Esophagus (tissue), 2 donors: Measurements from ENCODE around the gene TBC1D30. TPM values are rescaled to one million over a fixed set of nuclear protein-coding genes. Genes with fewer than 3 reads are reported as not detected.
"Not testable (repeated sequence)": the region's sequence is repeated elsewhere in the genome, so short reads cannot be mapped to it uniquely, and the experiment has no call there.

Experiments
- H3K27ac ChIP-seq, 2 donors: one replicate each; pipeline ENCODE4 v1.5.1; 2013; ENCODE audit warnings: low read depth in 2 of 2, mild to moderate bottlenecking in 2 of 2, inconsistent platforms in 1 of 2, low read length in 1 of 2, moderate library complexity in 1 of 2
- H3K27me3 ChIP-seq, 2 donors: one replicate each; pipeline ENCODE4 v1.6.1; 2013; ENCODE audit warnings: low read length in 2 of 2, control low read depth in 1 of 2, mild to moderate bottlenecking in 1 of 2; ENCODE audit not compliant: insufficient read depth in 2 of 2, control insufficient read depth in 1 of 2
- H3K36me3 ChIP-seq, 2 donors: one replicate each; pipeline ENCODE4 v1.6.1; 2013; ENCODE audit warnings: low read length in 1 of 2; ENCODE audit not compliant: control insufficient read depth in 2 of 2, insufficient read depth in 2 of 2
- H3K4me1 ChIP-seq, 2 donors: one replicate each; pipeline ENCODE4 v1.6.1; 2013; ENCODE audit warnings: low read length in 1 of 2; ENCODE audit not compliant: control insufficient read depth in 2 of 2, insufficient read depth in 2 of 2
- H3K4me3 ChIP-seq, 2 donors: one replicate each; pipeline ENCODE4 v1.5.1; 2013; ENCODE audit warnings: low read length in 2 of 2, mild to moderate bottlenecking in 2 of 2, low read depth in 1 of 2, moderate library complexity in 1 of 2
- H3K9me3 ChIP-seq, 2 donors: one replicate each; pipeline ENCODE4 v1.6.1; 2013; ENCODE audit warnings: mild to moderate bottlenecking in 2 of 2, low read depth in 1 of 2, low read length in 1 of 2, moderate library complexity in 1 of 2; ENCODE audit not compliant: control insufficient read depth in 2 of 2, insufficient read depth in 1 of 2
- WGBS, 2 donors: extraction: QIAGEN DNeasy Blood & Tissue Kit; methylation state at CpG; one replicate each; pipeline ENCODE4 v1.1.7; 2013; 5-methylcytosine and 5-hydroxymethylcytosine counted together
- polyA plus RNA-seq, 2 donors: library from polyadenylated mRNA; stranded (reverse); fragments of 200-250 nt; gene quantifications; one replicate each; pipeline ENCODE4 v1.2.3, GENCODE V29; 2013
- donor health status: healthy with polysubstance abuse.
- donor health status: Bipolar disorder and iron deficiency.

Gene TBC1D30
- polyA plus RNA-seq, 2 donors: 0.18 to 0.66 TPM

GRCh38 chr12:64802180-64802775 lies 22.2 kb upstream of the TBC1D30 start:
- WGBS, 2 donors: 36 to 37% methylated on average over 8 of the region's 8 CpGs
- H3K27me3 ChIP-seq, H3K9me3 ChIP-seq, H3K27ac ChIP-seq, H3K36me3 ChIP-seq, H3K4me1 ChIP-seq, H3K4me3 ChIP-seq: not testable (repeated sequence)

GRCh38 chr12:64806173-64806572 lies 18.3 kb upstream of the TBC1D30 start:
- H3K36me3 ChIP-seq: no peaks in the 10 kb centered on the region
- H3K27me3 ChIP-seq: no peaks in the 10 kb centered on the region
- 80% methylated on average over 2 of the region's 2 CpGs for WGBS, 2 donors
- no peak overlapping the region for H3K4me3 ChIP-seq
- no peaks in the 10 kb centered on the region for H3K9me3 ChIP-seq
- no peak overlapping the region for H3K27ac ChIP-seq
- H3K4me1 ChIP-seq: no peaks in the 10 kb centered on the region

- WGBS, 2 donors: 67 to 77% methylated on average over 7 of the region's 7 CpGs
- H3K27me3 ChIP-seq: no peaks in the 10 kb centered on the region
- no peaks in the 10 kb centered on the region for H3K4me1 ChIP-seq
- no peaks in the 10 kb centered on the region for H3K9me3 ChIP-seq
- no peak overlapping the region for H3K4me3 ChIP-seq
- H3K36me3 ChIP-seq: no peaks in the 10 kb centered on the region
- no peak overlapping the region for H3K27ac ChIP-seq
Observed at GRCh38 chr12:64806593-64807460, 17.6 kb upstream of the TBC1D30 start.

GRCh38 chr12:64808110-64808509 lies 16.3 kb upstream of the TBC1D30 start:
- Histone ChIP-seq H3K27me3 (no peaks in the 10 kb centered on the region), H3K27ac (no peak overlapping the region), H3K4me1 (no peaks in the 10 kb centered on the region), H3K36me3 (no peaks in the 10 kb centered on the region), H3K9me3 (no peaks in the 10 kb centered on the region), H3K4me3 (no peak overlapping the region)
- WGBS, 2 donors: 55 to 56% methylated on average over 5 of the region's 5 CpGs

GRCh38 chr12:64810831-64811230 lies 13.6 kb upstream of the TBC1D30 start:
- Histone ChIP-seq H3K36me3 (no peaks in the 10 kb centered on the region), H3K4me3 (no peak overlapping the region), H3K9me3 (no peaks in the 10 kb centered on the region), H3K4me1 (no peaks in the 10 kb centered on the region), H3K27me3 (no peaks in the 10 kb centered on the region), H3K27ac (no peak overlapping the region)
- 75 to 86% methylated on average over 1 of the region's 1 CpG for WGBS, 2 donors

GRCh38 chr12:64813723-64814122 lies 10.7 kb upstream of the TBC1D30 start:
- no peak overlapping the region for H3K27ac ChIP-seq
- no peaks in the 10 kb centered on the region for H3K4me1 ChIP-seq
- WGBS, 2 donors: 45 to 59% methylated on average over 3 of the region's 3 CpGs
- H3K27me3 ChIP-seq: no peaks in the 10 kb centered on the region
- H3K9me3 ChIP-seq: no peaks in the 10 kb centered on the region
- H3K36me3 ChIP-seq: no peaks in the 10 kb centered on the region
- no peak overlapping the region for H3K4me3 ChIP-seq

GRCh38 chr12:64814432-64814831 lies 10.0 kb upstream of the TBC1D30 start:
- H3K4me3 ChIP-seq: no peak overlapping the region
- no peaks in the 10 kb centered on the region for H3K36me3 ChIP-seq
- no peaks in the 10 kb centered on the region for H3K9me3 ChIP-seq
- H3K4me1 ChIP-seq: no peaks in the 10 kb centered on the region
- no peaks in the 10 kb centered on the region for H3K27me3 ChIP-seq
- WGBS, 2 donors: 37 to 53% methylated on average over 2 of the region's 2 CpGs
- no peak overlapping the region for H3K27ac ChIP-seq

- H3K27ac ChIP-seq: no peak overlapping the region
- H3K27me3 ChIP-seq: peaks cover 0 to 10% of the 10 kb centered on the region in 2 donors
- H3K4me3 ChIP-seq: no peak overlapping the region
- 86 to 88% methylated on average over 5 of the region's 5 CpGs for WGBS, 2 donors
- H3K4me1 ChIP-seq: peaks cover 0 to 7% of the 10 kb centered on the region in 2 donors
- H3K9me3 ChIP-seq: no peaks in the 10 kb centered on the region
- no peaks in the 10 kb centered on the region for H3K36me3 ChIP-seq
Observed at GRCh38 chr12:64819816-64820402, 4.5 kb upstream of the TBC1D30 start.

- peaks cover under 1 to 13% of the 10 kb centered on the region in 2 donors for H3K4me1 ChIP-seq
- H3K27ac ChIP-seq: no peak overlapping the region
- peaks cover 0 to 15% of the 10 kb centered on the region in 2 donors for H3K27me3 ChIP-seq
- no peak overlapping the region for H3K4me3 ChIP-seq
- H3K36me3 ChIP-seq: no peaks in the 10 kb centered on the region
- WGBS, 2 donors: 66 to 67% methylated on average over 3 of the region's 3 CpGs
- no peaks in the 10 kb centered on the region for H3K9me3 ChIP-seq
Observed at GRCh38 chr12:64820593-64820992, 3.9 kb upstream of the TBC1D30 start.
